Neutrophil (primary cell): Measurements from ENCODE around the gene IQGAP2.

ENCODE experiments used
- H3K27ac ChIP-seq: fragments of 200-600 bp; sonication (generic); 2 replicates; pipeline ENCODE4 v1.5.1; 2016; ENCODE audit warnings: mild to moderate bottlenecking, moderate library complexity
- H3K27me3 ChIP-seq: fragments of 200-600 bp; sonication (generic); 2 replicates; pipeline ENCODE4 v1.6.0; 2016; ENCODE audit warnings: mild to moderate bottlenecking
- H3K36me3 ChIP-seq: fragments of 200-600 bp; sonication (generic); 2 replicates; pipeline ENCODE4 v1.5.1; 2017
- H3K4me1 ChIP-seq, 2 experiments: fragments of 200-600 bp in 1 of 2; sonication (generic) in 1 of 2; 1 replicate in 1 of 2; 2 replicates in 1 of 2; pipeline versions ENCODE4 v1.5.1 to v1.6.1; 2013 to 2016; ENCODE audit warnings: low read depth in 1 of 2, low read length in 1 of 2, mild to moderate bottlenecking in 1 of 2, moderate library complexity in 1 of 2; ENCODE audit not compliant: control insufficient read depth in 1 of 2, insufficient read depth in 1 of 2
- H3K4me3 ChIP-seq, 2 experiments: fragments of 200-600 bp in 1 of 2; sonication (generic) in 1 of 2; 1 replicate in 1 of 2; 2 replicates in 1 of 2; pipeline ENCODE4 v1.5.1; 2013 to 2016; ENCODE audit warnings: low read depth in 1 of 2, low read length in 1 of 2, mild to moderate bottlenecking in 1 of 2, moderate library complexity in 1 of 2
- H3K9me3 ChIP-seq: fragments of 200-600 bp; sonication (generic); 2 replicates; pipeline ENCODE4 v1.5.1; 2016
- TF ChIP-seq, protein P1 (sequence below): fragments of 200-600 bp; sonication (generic); IDR thresholded peaks from 2 replicates; pipeline ENCODE4 v1.5.1; 2016; ENCODE audit warnings: antibody characterized with exemption

IQGAP2 gene

DNA sequence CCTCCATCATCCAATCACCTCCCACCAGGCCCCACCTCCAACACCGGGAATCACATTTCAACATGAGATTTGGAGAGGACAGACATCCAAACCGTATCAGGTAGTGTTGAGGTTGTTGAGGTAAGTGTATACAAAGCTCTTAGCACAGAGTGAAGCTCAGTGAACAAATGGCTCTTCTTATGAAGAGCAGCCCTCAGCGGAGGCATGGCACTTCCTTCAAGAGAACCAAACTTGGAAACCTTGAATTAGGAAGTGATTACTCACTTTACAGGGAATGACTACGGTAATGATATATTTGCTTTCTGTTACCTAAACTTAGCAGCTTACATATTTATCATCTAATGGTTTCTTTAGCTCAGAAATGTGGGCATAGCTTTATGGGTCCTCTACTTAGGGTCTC, 92.8 kb downstream of the IQGAP2 start:
- no peaks in the 10 kb centered on the region for H3K4me1 ChIP-seq

DNA sequence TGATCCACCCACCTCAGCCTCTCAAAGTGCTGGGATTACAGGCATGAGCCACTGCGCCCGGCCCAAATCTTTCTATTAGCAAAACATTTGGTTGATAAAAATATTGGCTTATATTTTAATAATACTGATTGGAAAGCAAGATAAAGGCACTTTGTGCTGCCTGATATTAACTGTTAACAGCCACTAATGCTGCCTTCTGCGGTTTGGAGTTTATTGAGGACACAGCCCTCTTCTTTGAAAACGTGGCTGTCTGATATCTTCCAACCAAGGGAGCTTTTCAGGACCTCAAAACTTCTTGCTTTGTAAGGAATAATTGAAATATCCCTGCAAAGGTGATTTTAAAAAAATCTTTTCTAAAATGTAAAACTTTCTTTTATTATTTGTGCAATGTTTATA, 94.0 kb downstream of the IQGAP2 start:
- Histone ChIP-seq H3K27ac (no peak overlapping the region), H3K9me3 (no peaks in the 10 kb centered on the region), H3K4me1 (no peaks in the 10 kb centered on the region), H3K27me3 (no peaks in the 10 kb centered on the region), H3K36me3 (no peaks in the 10 kb centered on the region), H3K4me3 (no peak overlapping the region)
- TF ChIP-seq, protein P1, sequence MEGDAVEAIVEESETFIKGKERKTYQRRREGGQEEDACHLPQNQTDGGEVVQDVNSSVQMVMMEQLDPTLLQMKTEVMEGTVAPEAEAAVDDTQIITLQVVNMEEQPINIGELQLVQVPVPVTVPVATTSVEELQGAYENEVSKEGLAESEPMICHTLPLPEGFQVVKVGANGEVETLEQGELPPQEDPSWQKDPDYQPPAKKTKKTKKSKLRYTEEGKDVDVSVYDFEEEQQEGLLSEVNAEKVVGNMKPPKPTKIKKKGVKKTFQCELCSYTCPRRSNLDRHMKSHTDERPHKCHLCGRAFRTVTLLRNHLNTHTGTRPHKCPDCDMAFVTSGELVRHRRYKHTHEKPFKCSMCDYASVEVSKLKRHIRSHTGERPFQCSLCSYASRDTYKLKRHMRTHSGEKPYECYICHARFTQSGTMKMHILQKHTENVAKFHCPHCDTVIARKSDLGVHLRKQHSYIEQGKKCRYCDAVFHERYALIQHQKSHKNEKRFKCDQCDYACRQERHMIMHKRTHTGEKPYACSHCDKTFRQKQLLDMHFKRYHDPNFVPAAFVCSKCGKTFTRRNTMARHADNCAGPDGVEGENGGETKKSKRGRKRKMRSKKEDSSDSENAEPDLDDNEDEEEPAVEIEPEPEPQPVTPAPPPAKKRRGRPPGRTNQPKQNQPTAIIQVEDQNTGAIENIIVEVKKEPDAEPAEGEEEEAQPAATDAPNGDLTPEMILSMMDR: no peak

More for the DNA sequence above, 92.8 kb downstream of the IQGAP2 start:
- Histone ChIP-seq H3K36me3 (no peaks in the 10 kb centered on the region), H3K9me3 (no peaks in the 10 kb centered on the region), H3K4me3 (no peak overlapping the region), H3K27ac (no peak overlapping the region), H3K27me3 (no peaks in the 10 kb centered on the region)
- TF ChIP-seq, protein P1: no peak

- H3K27me3 ChIP-seq: no peaks in the 10 kb centered on the region
- H3K9me3 ChIP-seq: no peaks in the 10 kb centered on the region
- H3K4me1 ChIP-seq: no peaks in the 10 kb centered on the region
- H3K4me3 ChIP-seq: no peak overlapping the region
- no peak overlapping the region for H3K27ac ChIP-seq
- TF ChIP-seq, protein P1: no peak
- no peaks in the 10 kb centered on the region for H3K36me3 ChIP-seq
These were observed 95.1 kb downstream of the IQGAP2 start for GRCh38 chr5:76497986-76498717.

GRCh38 chr5:76499507-76500161, 96.5 kb downstream of the IQGAP2 start:
- H3K27ac ChIP-seq: no peak overlapping the region
- H3K36me3 ChIP-seq: no peaks in the 10 kb centered on the region
- H3K27me3 ChIP-seq: no peaks in the 10 kb centered on the region
- no peaks in the 10 kb centered on the region for H3K9me3 ChIP-seq
- H3K4me3 ChIP-seq: no peak overlapping the region
- TF ChIP-seq, protein P1: no peak
- no peaks in the 10 kb centered on the region for H3K4me1 ChIP-seq

GRCh38 chr5:76500633-76501393, 97.7 kb downstream of the IQGAP2 start:
- H3K9me3 ChIP-seq: no peaks in the 10 kb centered on the region
- H3K4me1 ChIP-seq: peaks cover 0 to 4% of the 10 kb centered on the region in 2 experiments
- H3K4me3 ChIP-seq: no peak overlapping the region
- no peaks in the 10 kb centered on the region for H3K36me3 ChIP-seq
- TF ChIP-seq, protein P1: no peak
- no peak overlapping the region for H3K27ac ChIP-seq
- H3K27me3 ChIP-seq: no peaks in the 10 kb centered on the region
